ENCODE results near the gene ASTN2. TPM values are rescaled to one million over a fixed set of nuclear protein-coding genes. Genes with fewer than 3 reads are reported as not detected.

The ASTN2 gene
- total and polyA plus RNA-seq, 2 donors (not counting 3 experiments of a cell fraction or from before 2014, with no cell fraction given) = 1.0 to 1.9 TPM

DNA sequence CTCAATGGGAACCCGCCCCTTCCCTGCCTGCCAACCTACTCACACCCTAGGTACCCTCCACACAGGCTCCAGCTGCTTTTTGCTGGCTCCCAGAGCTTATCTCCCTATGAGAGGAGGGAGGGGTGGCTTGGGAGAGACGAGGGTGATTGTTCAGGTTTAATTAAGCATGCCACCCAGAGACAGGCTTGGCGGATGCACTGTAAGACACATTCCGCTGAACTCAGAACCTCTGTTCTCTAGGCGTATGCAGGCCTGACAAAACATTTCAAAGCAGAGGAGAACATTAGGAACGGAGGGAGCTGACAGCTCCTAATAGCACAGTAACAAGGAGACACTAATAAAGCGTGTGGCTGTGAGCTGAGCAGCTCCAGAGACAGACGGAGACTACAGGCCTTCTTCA, 647.6 kb downstream of the ASTN2 start:
- Histone ChIP-seq H3K27me3 (ENCODE audit: control insufficient read depth in 2 of 2, insufficient read depth in 2 of 2, low read length in 2 of 2) (no peaks in the 10 kb centered on the region), H3K9ac (replicated peaks; ENCODE audit: extremely low read depth, insufficient read depth, low read length) (no peak overlapping the region), H4K20me1 (replicated peaks; ENCODE audit: control insufficient read depth, extremely low read depth, insufficient read depth, low read length) (no peaks in the 10 kb centered on the region), H3K4me3 (replicated peaks in 1 of 3; ENCODE audit: insufficient read depth in 1 of 3, low read depth in 1 of 3, low read length in 3 of 3) (no peak overlapping the region), H3K4me1 (ENCODE audit: control insufficient read depth, extremely low read depth, insufficient read depth, low read length) (no peaks in the 10 kb centered on the region), H2AFZ (ENCODE audit: low read depth, low read length) (no peak overlapping the region), H3K36me3 (ENCODE audit: control insufficient read depth in 2 of 2, extremely low read depth in 1 of 2, insufficient read depth in 2 of 2, low read length in 2 of 2) (no peaks in the 10 kb centered on the region), H3K4me2 (ENCODE audit: insufficient read depth, low read length) (no peak overlapping the region), H3K79me2 (ENCODE audit: control insufficient read depth, insufficient read depth, low read length) (no peaks in the 10 kb centered on the region), H3K9me1 (replicated peaks; ENCODE audit: control insufficient read depth, extremely low read depth, insufficient read depth, low read length) (no peaks in the 10 kb centered on the region), H3K27ac (ENCODE audit: insufficient read depth, low read depth, low read length) (no peak overlapping the region), H3K9me3 (replicated peaks; ENCODE audit: control insufficient read depth, insufficient read depth, low read length) (peaks cover 2% of the 10 kb centered on the region)
- intact Hi-C loops (cut with micrococcal nuclease) (no loop called here), dilution Hi-C loops (cut with MboI; ENCODE audit: extremely low pct_ligation_motif_present, low sequenced_read_pairs) (no loop called here)
- BruUV-seq (replicated peaks) = no TSS peak
- DNase-seq (ENCODE audit: low read depth, low spot score) = no peak
- FAIRE-seq = no peak
- TF ChIP-seq, protein P1, sequence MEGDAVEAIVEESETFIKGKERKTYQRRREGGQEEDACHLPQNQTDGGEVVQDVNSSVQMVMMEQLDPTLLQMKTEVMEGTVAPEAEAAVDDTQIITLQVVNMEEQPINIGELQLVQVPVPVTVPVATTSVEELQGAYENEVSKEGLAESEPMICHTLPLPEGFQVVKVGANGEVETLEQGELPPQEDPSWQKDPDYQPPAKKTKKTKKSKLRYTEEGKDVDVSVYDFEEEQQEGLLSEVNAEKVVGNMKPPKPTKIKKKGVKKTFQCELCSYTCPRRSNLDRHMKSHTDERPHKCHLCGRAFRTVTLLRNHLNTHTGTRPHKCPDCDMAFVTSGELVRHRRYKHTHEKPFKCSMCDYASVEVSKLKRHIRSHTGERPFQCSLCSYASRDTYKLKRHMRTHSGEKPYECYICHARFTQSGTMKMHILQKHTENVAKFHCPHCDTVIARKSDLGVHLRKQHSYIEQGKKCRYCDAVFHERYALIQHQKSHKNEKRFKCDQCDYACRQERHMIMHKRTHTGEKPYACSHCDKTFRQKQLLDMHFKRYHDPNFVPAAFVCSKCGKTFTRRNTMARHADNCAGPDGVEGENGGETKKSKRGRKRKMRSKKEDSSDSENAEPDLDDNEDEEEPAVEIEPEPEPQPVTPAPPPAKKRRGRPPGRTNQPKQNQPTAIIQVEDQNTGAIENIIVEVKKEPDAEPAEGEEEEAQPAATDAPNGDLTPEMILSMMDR (IDR thresholded peaks at IDR 0.05; ENCODE audit: extremely low read depth in 1 of 2, insufficient read depth in 1 of 2, low read depth in 1 of 2, low read length in 2 of 2) = no peak
- ChIA-PET CTCF (no interaction called here), POLR2A (no interaction called here)

DNA sequence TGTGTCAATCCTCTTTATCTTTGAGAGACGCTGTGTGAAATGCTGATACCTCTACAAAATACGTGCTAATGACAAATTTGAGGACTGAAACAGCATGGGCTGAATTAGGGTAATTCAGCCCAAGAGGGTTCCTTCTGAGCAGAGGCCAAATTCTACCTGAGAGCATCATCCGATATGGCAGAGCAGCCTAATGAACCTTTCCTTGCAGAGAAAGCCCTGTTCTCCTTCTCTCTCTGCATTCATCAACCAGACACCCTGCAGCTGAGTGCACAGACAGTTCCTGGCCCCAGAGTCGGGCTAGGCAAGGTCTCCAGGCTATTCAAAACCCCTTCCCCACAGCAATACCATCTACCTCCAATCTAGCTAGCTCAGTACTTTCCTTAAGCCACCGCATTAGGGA, 649.8 kb downstream of the ASTN2 start:
- no TSS peak for BruUV-seq (replicated peaks)
- DNase-seq (ENCODE audit: low read depth, low spot score) = no peak
- Histone ChIP-seq H3K9me1 (replicated peaks; ENCODE audit: control insufficient read depth, extremely low read depth, insufficient read depth, low read length) (no peaks in the 10 kb centered on the region), H3K9me3 (replicated peaks; ENCODE audit: control insufficient read depth, insufficient read depth, low read length) (peaks cover 2% of the 10 kb centered on the region), H3K27ac (ENCODE audit: insufficient read depth, low read depth, low read length) (no peak overlapping the region), H3K36me3 (ENCODE audit: control insufficient read depth in 2 of 2, extremely low read depth in 1 of 2, insufficient read depth in 2 of 2, low read length in 2 of 2) (no peaks in the 10 kb centered on the region), H3K79me2 (ENCODE audit: control insufficient read depth, insufficient read depth, low read length) (no peaks in the 10 kb centered on the region), H3K27me3 (ENCODE audit: control insufficient read depth in 2 of 2, insufficient read depth in 2 of 2, low read length in 2 of 2) (no peaks in the 10 kb centered on the region), H3K9ac (replicated peaks; ENCODE audit: extremely low read depth, insufficient read depth, low read length) (no peak overlapping the region), H3K4me1 (ENCODE audit: control insufficient read depth, extremely low read depth, insufficient read depth, low read length) (no peaks in the 10 kb centered on the region), H3K4me2 (ENCODE audit: insufficient read depth, low read length) (no peak overlapping the region), H2AFZ (ENCODE audit: low read depth, low read length) (no peak overlapping the region), H4K20me1 (replicated peaks; ENCODE audit: control insufficient read depth, extremely low read depth, insufficient read depth, low read length) (no peaks in the 10 kb centered on the region), H3K4me3 (replicated peaks in 1 of 3; ENCODE audit: insufficient read depth in 1 of 3, low read depth in 1 of 3, low read length in 3 of 3) (no peak overlapping the region)
- ChIA-PET CTCF (no interaction called here), POLR2A (no interaction called here)
- TF ChIP-seq, protein P2, sequence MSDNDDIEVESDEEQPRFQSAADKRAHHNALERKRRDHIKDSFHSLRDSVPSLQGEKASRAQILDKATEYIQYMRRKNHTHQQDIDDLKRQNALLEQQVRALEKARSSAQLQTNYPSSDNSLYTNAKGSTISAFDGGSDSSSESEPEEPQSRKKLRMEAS (IDR thresholded peaks at IDR 0.05; ENCODE audit: insufficient read depth, insufficient read length) = no peak
- TF ChIP-seq EZH2 (IDR thresholded peaks at IDR 0.05; ENCODE audit: borderline replicate concordance, low read depth, low read length, severe bottlenecking) = no peak
- no peak for TF ChIP-seq FOS (IDR thresholded peaks at IDR 0.05; ENCODE audit: borderline replicate concordance, insufficient read depth, low read length)
- TF ChIP-seq POLR2AphosphoS5 (IDR thresholded peaks at IDR 0.05; ENCODE audit: insufficient read depth, low read depth, low read length) = no peak
- TF ChIP-seq POLR2A (IDR thresholded peaks at IDR 0.05; ENCODE audit: low read depth, low read length) = no peak
- no peak for TF ChIP-seq MYC (IDR thresholded peaks at IDR 0.05; ENCODE audit: low read depth, low read length)
- TF ChIP-seq GATA2 (IDR thresholded peaks at IDR 0.05; ENCODE audit: insufficient read depth, insufficient read length, low read depth, low read length) = no peak
- TF ChIP-seq, protein P1 (IDR thresholded peaks at IDR 0.05; ENCODE audit: extremely low read depth in 1 of 2, insufficient read depth in 1 of 2, low read depth in 1 of 2, low read length in 2 of 2) = no peak
- no peak for TF ChIP-seq JUN (IDR thresholded peaks at IDR 0.05; ENCODE audit: borderline replicate concordance, insufficient read depth, insufficient read length, low read depth)
- no peak for FAIRE-seq
- intact Hi-C loops (cut with micrococcal nuclease) (no loop called here), dilution Hi-C loops (cut with MboI; ENCODE audit: extremely low pct_ligation_motif_present, low sequenced_read_pairs) (no loop called here)

All from endothelial cell of umbilical vein (primary cell).